ENCODE results near the gene TMEM175.
A peak's percentile ranks its signal among the peaks of the same experiment; 100 is the strongest.
"Not testable (repeated sequence)": the region's sequence is repeated elsewhere in the genome, so short reads cannot be mapped to it uniquely, and the experiment has no call there.

Gene TMEM175

DNA sequence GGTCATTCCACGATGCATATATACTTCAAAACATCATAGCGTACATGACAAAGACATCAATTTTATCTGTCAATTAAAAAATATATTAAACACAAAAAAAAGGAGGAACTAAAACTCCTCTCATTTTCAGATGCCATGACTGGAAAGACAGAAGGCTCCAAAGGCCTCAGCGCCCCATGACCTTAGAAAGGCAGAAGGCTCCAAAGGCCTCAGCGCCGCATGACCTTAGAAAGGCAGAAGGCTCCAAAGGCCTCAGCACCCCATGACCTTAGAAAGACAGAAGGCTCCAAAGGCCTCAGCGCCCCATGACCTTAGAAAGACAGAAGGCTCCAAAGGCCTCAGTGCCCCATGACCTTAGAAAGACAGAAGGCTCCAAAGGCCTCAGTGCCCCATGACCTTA, 13.7 kb upstream of the TMEM175 start:
- not testable (repeated sequence) for DNase-seq

GRCh38 chr4:919004-919680, 13.1 kb upstream of the TMEM175 start:
- not testable (repeated sequence) for DNase-seq

- no peak for DNase-seq
These were observed 10.4 kb upstream of the TMEM175 start for GRCh38 chr4:921830-922331.

GRCh38 chr4:924107-925096, 7.9 kb upstream of the TMEM175 start:
- no peak for DNase-seq

GRCh38 chr4:925171-925570, 7.1 kb upstream of the TMEM175 start:
- DNase-seq: no peak

DNA sequence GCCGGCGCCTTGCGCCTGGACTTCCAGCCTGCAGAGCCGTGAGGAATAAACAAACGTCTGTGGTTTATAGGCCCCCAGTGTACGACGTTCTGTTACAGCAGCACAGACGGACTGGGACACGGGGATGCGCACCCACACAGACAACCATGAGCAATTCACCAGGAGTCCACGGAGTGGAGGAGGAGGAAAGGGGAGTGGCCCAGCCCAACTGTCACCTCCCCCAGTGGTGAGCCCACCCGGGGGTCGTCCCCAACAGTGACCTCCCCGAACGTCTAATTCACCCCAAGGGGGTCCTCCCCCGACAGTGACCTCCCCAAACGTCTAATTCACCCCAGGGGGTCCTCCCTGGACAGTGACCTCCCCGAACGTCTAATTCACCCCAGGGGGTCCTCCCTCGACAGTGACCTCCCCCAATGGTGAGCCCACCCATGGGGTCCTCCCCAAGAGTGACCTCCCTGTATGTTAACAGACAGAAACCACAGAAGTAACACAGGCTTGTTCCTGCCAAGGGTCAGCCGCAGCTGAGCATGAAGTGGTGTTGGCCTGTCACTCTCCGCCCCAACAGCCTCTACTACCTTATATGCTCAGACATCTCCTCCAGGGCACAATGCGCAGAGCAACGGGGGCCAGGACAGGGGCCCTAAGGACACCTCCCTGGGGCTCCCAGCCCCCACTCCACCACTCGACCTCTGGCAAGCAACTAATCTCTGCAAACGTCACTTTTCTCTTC, 6.3 kb upstream of the TMEM175 start:
- no peak for DNase-seq

DNA sequence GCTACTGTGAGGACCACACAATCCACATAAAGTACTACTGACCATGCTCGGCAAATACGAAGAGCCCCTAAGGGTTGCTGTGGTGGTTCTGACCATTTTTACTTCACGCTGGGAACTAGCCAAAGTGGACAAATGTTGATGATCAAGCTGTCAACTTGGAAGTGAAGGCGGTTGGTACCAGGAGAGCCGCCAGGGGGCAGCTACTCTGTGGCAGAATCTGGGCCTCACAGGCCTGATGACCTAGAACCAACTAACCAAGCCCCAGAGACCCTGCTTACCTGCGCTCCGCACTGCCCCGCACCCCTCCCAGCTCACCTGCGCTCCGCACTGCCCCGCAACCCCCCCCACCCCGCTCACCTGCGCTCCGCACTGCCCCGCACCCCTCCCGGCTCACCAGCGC, 5.7 kb upstream of the TMEM175 start:
- no peak for DNase-seq

GRCh38 chr4:927566-927965, 4.7 kb upstream of the TMEM175 start:
- DNase-seq: not testable (repeated sequence)

- no peak for DNase-seq
These were observed 3.0 kb upstream of the TMEM175 start for GRCh38 chr4:929096-929765.

- DNase-seq: peak; percentile 11
These were observed 2.2 kb upstream of the TMEM175 start for GRCh38 chr4:930028-930551.

- no peak for DNase-seq
These were observed 1.4 kb upstream of the TMEM175 start for GRCh38 chr4:930827-931193.

DNA sequence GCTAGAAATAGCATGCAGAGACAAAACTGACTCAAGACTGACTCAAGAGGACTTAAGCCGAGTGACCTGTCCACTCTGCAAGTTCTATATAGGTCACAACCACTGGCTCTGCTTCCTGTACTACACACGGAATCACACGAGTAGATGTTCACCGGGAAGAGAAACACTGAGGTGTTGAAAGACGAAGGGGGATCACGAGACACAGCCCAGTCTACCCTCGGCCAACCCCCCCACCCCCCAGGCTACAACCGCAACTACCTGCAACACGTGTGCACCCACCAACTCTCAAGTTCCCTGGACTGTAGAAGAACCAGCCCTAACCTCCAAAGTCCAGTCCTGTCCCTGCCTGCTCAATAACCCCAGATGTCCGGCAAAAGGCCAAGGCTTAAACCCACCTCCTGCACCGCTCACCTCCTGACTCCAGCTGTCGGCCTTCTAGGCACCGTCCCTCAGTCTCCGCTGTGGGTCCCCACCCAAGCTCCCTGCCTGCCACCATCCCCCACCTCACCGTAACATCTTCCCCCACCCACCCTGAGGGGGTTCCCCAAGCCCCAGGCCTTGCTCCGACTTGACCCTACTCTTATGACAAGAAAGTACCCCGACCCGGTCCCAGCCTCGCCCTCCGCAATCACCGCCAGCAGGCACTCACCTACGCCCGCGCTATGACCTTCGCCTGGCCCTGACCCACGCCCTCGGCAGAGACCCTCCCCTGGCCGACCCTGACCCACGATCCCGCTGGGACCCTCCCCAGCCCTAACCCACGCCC, 883 bp upstream of the TMEM175 start:
- peak; percentile 11 for DNase-seq

DNA sequence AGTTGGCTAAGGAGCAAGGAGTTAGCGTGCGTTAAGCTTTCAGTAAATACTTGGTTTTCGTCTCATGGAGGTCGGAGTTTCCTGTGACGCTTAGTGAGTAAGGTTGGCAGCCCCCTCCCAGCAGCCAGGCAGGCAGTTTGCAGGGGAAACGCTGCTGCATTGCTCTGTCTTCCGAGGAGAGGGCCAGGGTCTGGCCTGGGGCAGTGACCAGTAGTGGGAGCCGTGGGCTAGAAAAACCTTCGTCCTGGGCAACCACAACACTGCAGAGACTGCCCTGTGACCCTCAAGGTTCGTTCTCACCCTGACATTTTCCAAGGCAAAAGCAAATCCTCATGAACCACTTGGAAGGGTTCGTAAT, 432 bp downstream of the TMEM175 start:
- DNase-seq: peak; percentile 11

DNA sequence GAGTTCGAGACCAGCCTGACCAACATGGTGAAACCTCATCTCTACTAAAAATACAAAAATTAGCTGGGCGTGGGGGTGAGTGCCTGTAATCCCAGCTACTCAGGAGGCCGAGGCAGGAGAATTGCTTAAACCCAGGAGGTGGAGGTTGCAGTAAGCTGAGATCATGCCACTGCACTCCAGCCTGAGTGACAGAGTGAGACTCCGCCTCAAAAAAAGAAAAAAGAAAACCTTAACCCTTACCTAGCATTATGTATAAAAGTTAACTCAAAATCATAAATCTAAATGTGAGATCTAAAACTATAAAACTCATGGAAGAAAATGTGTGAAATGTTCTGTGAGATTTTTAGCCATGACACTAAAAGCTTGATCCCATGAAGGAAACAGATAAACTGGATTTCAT, 7.2 kb downstream of the TMEM175 start:
- not testable (repeated sequence) for DNase-seq

GRCh38 chr4:945274-946102, 13.2 kb downstream of the TMEM175 start:
- DNase-seq: no peak

- no peak for DNase-seq
These were observed 13.8 kb downstream of the TMEM175 start for GRCh38 chr4:946103-946450.

GRCh38 chr4:946517-947471, 14.5 kb downstream of the TMEM175 start:
- DNase-seq: no peak

DNA sequence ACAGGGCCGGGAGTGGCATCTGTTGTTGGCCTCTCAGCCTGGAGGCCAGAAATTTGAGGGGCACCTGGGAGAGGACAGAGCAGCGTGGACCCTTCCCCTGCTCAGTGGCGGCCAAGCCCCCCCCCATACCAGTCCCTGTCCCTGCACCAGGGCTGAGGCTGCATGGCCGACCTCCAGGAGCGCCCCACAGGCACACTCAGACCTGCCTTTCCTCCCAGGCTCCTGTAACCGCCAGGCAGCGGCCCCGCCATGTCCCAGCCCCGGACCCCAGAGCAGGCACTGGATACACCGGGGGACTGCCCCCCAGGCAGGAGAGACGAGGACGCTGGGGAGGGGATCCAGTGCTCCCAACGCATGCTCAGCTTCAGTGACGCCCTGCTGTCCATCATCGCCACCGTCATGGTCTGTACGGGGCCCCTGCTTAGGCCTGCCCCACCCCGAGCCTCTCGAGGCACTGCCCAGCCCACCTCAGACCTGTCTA, 15.3 kb downstream of the TMEM175 start:
- DNase-seq: no peak

Measured in RPMI8226 (cell line).